H1 (cell line): ENCODE measurements around the gene ALDH5A1. TPM values are rescaled to one million over a fixed set of nuclear protein-coding genes. Genes with fewer than 3 reads are reported as not detected.

ENCODE experiments used
- CTCF ChIA-PET: fragments of 300-600 bp; sonication (Branson Sonifier 250); formaldehyde crosslinking; loops from one replicate; lab custom pipeline; 2021; ENCODE audit not compliant: partially characterized antibody; lab: Charles Lee
- POLR2A ChIA-PET: fragments of 300-600 bp; sonication (Branson Sonifier 250); formaldehyde crosslinking; loops from one replicate; lab custom pipeline; 2021; ENCODE audit warnings: inconsistent platforms; ENCODE audit not compliant: partially characterized antibody; lab: Charles Lee
- DNase-seq, 2 experiments: peaks; one replicate each; pipeline versions ENCODE4 v3.0.0 to v3.0.0-alpha.2; 2010 to 2022; ENCODE audit warnings: low spot score in 2 of 2, low read depth in 1 of 2, mixed read lengths in 1 of 2
- FAIRE-seq: peaks from 2 replicates; lab custom pipeline; 2011; peaks lifted over from hg19 to GRCh38; lab: Jason Lieb, UNC
- H2AFZ ChIP-seq: 2 replicates; pipeline ENCODE4 v1.8.1; 2012; ENCODE audit warnings: low read length, inconsistent platforms
- H2AK5ac ChIP-seq: 2 replicates; pipeline ENCODE4 v1.6.1; 2013; ENCODE audit warnings: low read depth, low read length
- H2BK120ac ChIP-seq: replicated peaks from 2 replicates; pipeline ENCODE3; 2013; ENCODE audit warnings: low read depth, low read length, inconsistent platforms
- H2BK12ac ChIP-seq: 2 replicates; pipeline ENCODE4 v1.6.1; 2013; ENCODE audit warnings: low read depth, low read length
- H2BK15ac ChIP-seq: 2 replicates; pipeline ENCODE4 v1.6.1; 2013; ENCODE audit warnings: low read length
- H2BK20ac ChIP-seq: 2 replicates; pipeline ENCODE4 v1.6.1; 2013; ENCODE audit warnings: low read length
- H2BK5ac ChIP-seq: 2 replicates; pipeline ENCODE4 v1.6.1; 2013; ENCODE audit warnings: low read depth, low read length
- H3K14ac ChIP-seq: 2 replicates; pipeline ENCODE4 v1.6.1; 2013; ENCODE audit warnings: inconsistent platforms; ENCODE audit not compliant: insufficient read length
- H3K18ac ChIP-seq: 2 replicates; pipeline ENCODE4 v1.6.1; 2013; ENCODE audit warnings: low read length; ENCODE audit errors: extremely low read depth
- H3K23ac ChIP-seq: 2 replicates; pipeline ENCODE4 v1.6.1; 2013; ENCODE audit warnings: inconsistent platforms; ENCODE audit not compliant: insufficient read length
- H3K23me2 ChIP-seq: 2 replicates; pipeline ENCODE4 v1.6.1; 2013; ENCODE audit warnings: low read depth, low read length
- H3K27ac ChIP-seq: 2 replicates; pipeline ENCODE4 v1.6.1; 2011; ENCODE audit warnings: low read depth, low read length, inconsistent platforms
- H3K27me3 ChIP-seq, 4 experiments: replicated peaks in 1 of 4; 1 replicate in 1 of 4; 2 replicates in 3 of 4; pipeline versions ENCODE4 v1.6.1 to v1.8.1; 2011 to 2013; ENCODE audit warnings: low read length in 3 of 4, mild to moderate bottlenecking in 3 of 4, inconsistent platforms in 2 of 4, mixed read lengths in 2 of 4, moderate library complexity in 1 of 4; ENCODE audit not compliant: control insufficient read depth in 3 of 4, insufficient read depth in 3 of 4; ENCODE audit errors: extremely low read depth in 1 of 4
- H3K36me3 ChIP-seq, 4 experiments: 2 replicates each; pipeline versions ENCODE4 v1.6.1 to v1.8.1; 2011 to 2013; ENCODE audit warnings: mild to moderate bottlenecking in 4 of 4, low read length in 3 of 4, moderate library complexity in 2 of 4, control low read depth in 1 of 4, inconsistent platforms in 1 of 4; ENCODE audit not compliant: insufficient read depth in 4 of 4, control insufficient read depth in 2 of 4
- H3K4ac ChIP-seq: replicated peaks from 2 replicates; pipeline ENCODE3; 2013; ENCODE audit warnings: low read length, low read depth, mixed read lengths, inconsistent platforms; ENCODE audit not compliant: insufficient read length
- H3K4me1 ChIP-seq, 4 experiments: replicated peaks in 1 of 4; 1 replicate in 1 of 4; 2 replicates in 3 of 4; pipeline versions ENCODE4 v1.6.1 to v1.8.1; 2011 to 2013; ENCODE audit warnings: low read length in 3 of 4, inconsistent platforms in 2 of 4, mixed read lengths in 1 of 4; ENCODE audit not compliant: insufficient read depth in 4 of 4, control insufficient read depth in 3 of 4
- H3K4me2 ChIP-seq, 2 experiments: 2 replicates each; pipeline versions ENCODE4 v1.6.1 to v1.8.1; 2011 to 2013; ENCODE audit warnings: low read depth in 2 of 2, low read length in 2 of 2, control low read depth in 1 of 2, inconsistent platforms in 1 of 2, mild to moderate bottlenecking in 1 of 2; ENCODE audit not compliant: insufficient read depth in 1 of 2
- H3K4me3 ChIP-seq, 4 experiments: fragments of 200-600, 300-600 bp in 1 of 4; sonication (generic), shearing (Covaris generic), sonication (Bioruptor Twin) in 1 of 4; 2 replicates each; pipeline versions ENCODE4 v1.5.1 to v1.8.1; 2011 to 2016; ENCODE audit warnings: low read length in 4 of 4, low read depth in 3 of 4, control low read depth in 2 of 4, inconsistent platforms in 2 of 4, mild to moderate bottlenecking in 2 of 4, mixed read lengths in 1 of 4, moderate library complexity in 1 of 4; ENCODE audit not compliant: insufficient read depth in 2 of 4; ENCODE audit errors: extremely low read depth in 1 of 4
- H3K56ac ChIP-seq: replicated peaks from 2 replicates; pipeline ENCODE3; 2013; ENCODE audit warnings: low read depth, mild to moderate bottlenecking, mixed read lengths, low read length, inconsistent platforms; ENCODE audit not compliant: insufficient read length
- H3K79me1 ChIP-seq: 2 replicates; pipeline ENCODE4 v1.6.1; 2013; ENCODE audit warnings: low read depth, low read length, control low read depth
- H3K79me2 ChIP-seq, 2 experiments: 2 replicates each; pipeline versions ENCODE4 v1.6.1 to v1.8.1; 2012 to 2013; ENCODE audit warnings: low read length in 2 of 2, mild to moderate bottlenecking in 2 of 2, inconsistent platforms in 1 of 2; ENCODE audit not compliant: insufficient read depth in 2 of 2, control insufficient read depth in 1 of 2
- H3K9ac ChIP-seq, 4 experiments: replicated peaks in 1 of 4; 1 replicate in 1 of 4; 2 replicates in 3 of 4; pipeline versions ENCODE4 v1.6.1 to v1.8.1; 2011 to 2013; ENCODE audit warnings: low read depth in 3 of 4, low read length in 3 of 4, control low read depth in 2 of 4, mild to moderate bottlenecking in 2 of 4, moderate library complexity in 2 of 4, inconsistent platforms in 1 of 4; ENCODE audit errors: extremely low read depth in 1 of 4
- H3K9me3 ChIP-seq, 2 experiments: 2 replicates each; pipeline versions ENCODE4 v1.6.1 to v1.8.1; 2012 to 2013; ENCODE audit warnings: mild to moderate bottlenecking in 2 of 2, moderate library complexity in 2 of 2, control low read depth in 1 of 2, inconsistent platforms in 1 of 2, low read depth in 1 of 2, low read length in 1 of 2, mixed read lengths in 1 of 2; ENCODE audit not compliant: insufficient read depth in 2 of 2
- H4K20me1 ChIP-seq, 2 experiments: replicated peaks in 1 of 2; 2 replicates each; pipeline versions ENCODE3 to v1.8.1; 2011 to 2013; ENCODE audit warnings: inconsistent platforms in 2 of 2, low read length in 2 of 2, mild to moderate bottlenecking in 1 of 2; ENCODE audit not compliant: insufficient read depth in 2 of 2, control insufficient read depth in 1 of 2
- H4K5ac ChIP-seq: 2 replicates; pipeline ENCODE4 v1.6.1; 2013; ENCODE audit warnings: low read length, low read depth, mixed read lengths, inconsistent platforms; ENCODE audit not compliant: insufficient read length
- H4K8ac ChIP-seq: 2 replicates; pipeline ENCODE4 v1.8.0; 2013; ENCODE audit warnings: mild to moderate bottlenecking, moderate library complexity, low read length, inconsistent platforms; ENCODE audit not compliant: insufficient read depth; ENCODE audit errors: extremely low read depth
- H4K91ac ChIP-seq: replicated peaks from 2 replicates; pipeline ENCODE3; 2013; ENCODE audit warnings: low read length, mixed read lengths, inconsistent platforms; ENCODE audit not compliant: insufficient read length
- ASH2L ChIP-seq: fragments of 200-600, 300-600 bp; sonication (generic); IDR thresholded peaks from one replicate; pipeline ENCODE4 v1.7.1; 2017; ENCODE audit warnings: low read length
- CTCF ChIP-seq, 3 experiments: IDR thresholded peaks; 1 replicate in 2 of 3; 2 replicates in 1 of 3; pipeline versions ENCODE4 v1.5.1 to v1.6.1; 2011; ENCODE audit warnings: low read length in 3 of 3, mild to moderate bottlenecking in 3 of 3, inconsistent platforms in 2 of 3, low read depth in 1 of 3, moderate library complexity in 1 of 3; ENCODE audit not compliant: insufficient read depth in 1 of 3; ENCODE audit errors: control extremely low read depth in 1 of 3
- HDAC2 ChIP-seq, 2 experiments: fragments of 300-600 bp in 1 of 2; sonication (generic) in 1 of 2; IDR thresholded peaks; 2 replicates each; pipeline ENCODE4 v1.6.1; 2011 to 2012; ENCODE audit warnings: low read depth in 2 of 2, low read length in 2 of 2, mild to moderate bottlenecking in 2 of 2, moderate library complexity in 2 of 2, borderline replicate concordance in 1 of 2, inconsistent platforms in 1 of 2
- SP4 ChIP-seq: IDR thresholded peaks from 2 replicates; pipeline ENCODE4 v1.6.1; 2012; ENCODE audit warnings: low read length, inconsistent platforms
- WGBS, 2 experiments: shearing (Covaris generic) in 1 of 2; methylation state at CpG; one replicate each; pipeline versions ENCODE4 v1.1.6 to v1.1.7; 2013 to 2015; ENCODE audit warnings: low lambda C conversion rate in 2 of 2, mixed read lengths in 2 of 2, inconsistent platforms in 1 of 2, low coverage in 1 of 2, missing lambda C conversion rate in 1 of 2; ENCODE audit not compliant: insufficient replicate concordance in 2 of 2, insufficient coverage in 1 of 2, insufficient read length in 1 of 2; ENCODE audit errors: extremely low coverage in 1 of 2, missing lambda C conversion rate in 1 of 2; 5-methylcytosine and 5-hydroxymethylcytosine counted together
- long read RNA-seq, 2 experiments: library from RNA in 1 of 2; library from capped mRNA in 1 of 2; stranded (forward); transcript quantifications; one replicate each; pipeline ENCODE4 v2.0.0, GENCODE V29; 2021; ENCODE audit warnings: inconsistent platforms in 1 of 2
- polyA minus RNA-seq, 3 experiments: library from RNA; depleted of rRNA, polyadenylated mRNA; stranded (reverse); fragments of >200 nt; gene quantifications; 1 replicate in 2 of 3; 2 replicates in 1 of 3; pipeline ENCODE4 v1.2.3, GENCODE V29; 2011
- polyA plus RNA-seq, 7 experiments: library from polyadenylated mRNA; depleted of rRNA in 3 of 7; stranded (reverse) in 5 of 7; unstranded in 2 of 7; fragments of >200 nt in 5 of 7; fragments of 200-250 nt in 2 of 7; gene quantifications; 1 replicate in 5 of 7; 2 replicates in 1 of 7; 4 replicates in 1 of 7; pipeline versions ENCODE4 v1.2.1 to v1.2.3, GENCODE V29; 2011 to 2013; ENCODE audit warnings: missing spikeins in 2 of 7, mixed read lengths in 2 of 7
- total RNA-seq: library from RNA; stranded (reverse); fragmentation: NEBNext Ultra II Directional; extraction: Animal tissue kit (Norgen Biotek cat#: 25700); gene quantifications from 2 replicates; pipeline ENCODE4 v1.2.1, GENCODE V29; 2021

The ALDH5A1 gene
- 2.4 and 4.1 TPM in 2 replicates for total RNA-seq
- polyA plus RNA-seq (2011; rRNA removed) = 1.3 and 1.5 TPM in 2 replicates
- 1.3 TPM for polyA plus RNA-seq (2011; cell fraction: cytosol; rRNA removed)
- 1.6 TPM for polyA plus RNA-seq (2011; cell fraction: nucleus; rRNA removed)
- polyA plus RNA-seq (2012, experiment 1 of 2) = 1.8 to 2.8 TPM (median 2.1 TPM) in 4 replicates
- 1.5 TPM for polyA plus RNA-seq (2012, experiment 2 of 2)
- 2.0 TPM for polyA plus RNA-seq (2013, experiment 1 of 2)
- polyA plus RNA-seq (2013, experiment 2 of 2) = 2.2 TPM
- 1.6 and 2.3 TPM in 2 replicates for polyA minus RNA-seq (2011; rRNA and poly(A)+ RNA removed)
- 2.6 TPM for polyA minus RNA-seq (2011; cell fraction: cytosol; rRNA and poly(A)+ RNA removed)
- 2.6 TPM for polyA minus RNA-seq (2011; cell fraction: nucleus; rRNA and poly(A)+ RNA removed)
- long read RNA-seq, experiment 1, partial matches to known transcripts = 1 of 4 reads
- long read RNA-seq, experiment 1, other reads (novel, unspliced or antisense) = 3 of 4 reads
- long read RNA-seq, experiment 2 = 0 reads

DNA sequence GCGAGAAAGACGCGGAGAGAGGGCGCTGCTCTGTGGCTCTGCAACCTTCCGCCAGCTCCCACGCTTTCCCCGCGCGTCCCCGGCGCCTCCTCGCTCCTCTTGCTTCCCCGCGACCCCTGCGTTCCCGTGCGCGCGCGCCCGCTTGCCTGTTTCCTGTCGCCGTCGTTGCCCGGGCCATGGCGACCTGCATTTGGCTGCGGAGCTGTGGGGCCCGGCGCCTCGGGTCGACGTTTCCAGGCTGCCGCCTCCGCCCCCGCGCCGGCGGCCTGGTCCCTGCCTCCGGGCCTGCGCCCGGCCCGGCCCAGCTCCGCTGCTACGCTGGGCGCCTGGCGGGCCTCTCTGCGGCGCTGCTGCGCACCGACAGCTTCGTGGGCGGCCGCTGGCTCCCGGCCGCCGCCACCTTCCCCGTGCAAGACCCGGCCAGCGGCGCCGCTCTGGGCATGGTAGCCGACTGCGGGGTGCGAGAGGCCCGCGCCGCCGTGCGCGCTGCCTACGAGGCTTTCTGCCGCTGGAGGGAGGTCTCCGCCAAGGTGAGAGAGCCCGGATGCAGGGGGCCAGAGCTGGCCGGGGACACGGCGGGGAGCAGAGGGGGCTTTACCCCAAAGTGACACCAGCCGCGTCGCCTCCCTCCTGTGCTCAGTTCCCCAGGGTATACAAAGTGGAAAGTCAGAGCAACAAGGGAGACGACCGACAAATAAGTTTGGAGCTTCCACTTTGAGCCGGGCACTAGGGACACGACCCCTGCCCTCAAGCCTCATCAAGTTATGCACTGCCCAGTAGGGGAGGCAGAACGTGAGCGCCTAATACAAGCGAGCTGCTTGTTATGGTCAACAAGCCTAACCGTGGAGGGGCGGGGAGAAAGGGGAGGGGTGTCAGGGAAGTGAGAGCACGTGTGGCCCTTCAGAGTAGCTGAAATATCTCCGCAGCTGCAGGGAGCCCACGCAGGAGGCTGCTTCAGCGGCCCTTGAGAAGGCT lies at the start of gene ALDH5A1:
TSS of gene ALDH5A1 (plus strand) at position 149 of the 975 bp plus-strand sequence. CDS start at position 177, 28 bp downstream.
- H3K36me3 ChIP-seq = no peaks in the 10 kb centered on the region
- H3K79me1 ChIP-seq = no peaks in the 10 kb centered on the region
- H3K4me2 ChIP-seq = peak within 1 kb of the TSS; percentile 59 to 98
- no peak within 1 kb of the TSS for H3K4ac ChIP-seq
- WGBS, 2 experiments = 2% methylated on average over 64 of the region's 93 CpGs; no CpG with 5 or more reads in 1 of the 2 experiments
- H3K27me3 ChIP-seq = peaks cover 0 to 24% (median 8%) of the 10 kb centered on the region in 4 experiments; a peak in 6 of 7 replicates
- no peak within 1 kb of the TSS for H4K91ac ChIP-seq
- H3K79me2 ChIP-seq = no peaks in the 10 kb centered on the region
- FAIRE-seq (no peak), DNase-seq (peak; percentile 39 to 84)
- H3K56ac ChIP-seq = no peak within 1 kb of the TSS
- 0 out of 2 replicates have a peak within 1 kb of the TSS, but pooled peaks have one; percentile 0 for H2BK12ac ChIP-seq
- H4K5ac ChIP-seq = peak within 1 kb of the TSS; percentile 36
- H3K23me2 ChIP-seq = peaks cover 7% of the 10 kb centered on the region; the same call in 1 of the 2 replicates
- peak within 1 kb of the TSS in 2 of 4 experiments; percentile 65 to 76; a peak in 4 of 7 replicates for H3K9ac ChIP-seq
- peak within 1 kb of the TSS; percentile 73 for H4K8ac ChIP-seq
- CTCF ChIA-PET = interaction anchor here (0.9 to 8.4 kb wide), 16 partner anchors 10 to 94 kb away, joined by 3 to 67 read pairs (median 6); no protein-coding TSS in a partner anchor
- H3K14ac ChIP-seq = no peak within 1 kb of the TSS
- H4K20me1 ChIP-seq = no peaks in the 10 kb centered on the region
- peaks cover 0 to 7% (median 3%) of the 10 kb centered on the region in 4 experiments; a peak in 4 of 7 replicates for H3K4me1 ChIP-seq
- POLR2A ChIA-PET = interaction anchor here (0.9 to 1.5 kb wide), 9 partner anchors 15 to 202 kb away, joined by 3 to 7 read pairs (median 5); no protein-coding TSS in a partner anchor
- H3K4me3 ChIP-seq = peak within 1 kb of the TSS; percentile 48 to 72 (median 66)
- peak within 1 kb of the TSS; percentile 52 for H2BK120ac ChIP-seq
- no peak within 1 kb of the TSS; the same call in 1 of the 2 replicates for H2BK5ac ChIP-seq
- peak within 1 kb of the TSS; percentile 66 for H2AFZ ChIP-seq
- H2AK5ac ChIP-seq = no peak within 1 kb of the TSS
- no peak within 1 kb of the TSS for H3K27ac ChIP-seq
- peak within 1 kb of the TSS; percentile 83 for H3K18ac ChIP-seq
- H3K9me3 ChIP-seq = 0 out of 4 replicates have a peak, but pooled peaks cover 0 to 2% of the 10 kb centered on the region in 2 experiments
- H3K23ac ChIP-seq = no peak within 1 kb of the TSS
- no peak within 1 kb of the TSS; the same call in 1 of the 2 replicates for H2BK20ac ChIP-seq
- H2BK15ac ChIP-seq = no peak within 1 kb of the TSS
- TF ChIP-seq ASH2L = peak; percentile 70
- TF ChIP-seq CTCF (IDR thresholded peaks at IDR 0.05; ENCODE audit: control extremely low read depth in 1 of 3, insufficient read depth in 1 of 3, low read depth in 1 of 3, low read length in 3 of 3) = peak; percentile 35 to 40 (median 36)
- no peak for TF ChIP-seq SP4
- peak; percentile 47 to 56; a peak in 1 of 4 replicates for TF ChIP-seq HDAC2 (IDR thresholded peaks at IDR 0.05; ENCODE audit: borderline replicate concordance in 1 of 2, low read depth in 2 of 2, low read length in 2 of 2)
